GM18502 (cell line): ENCODE measurements around the gene SHOC2.

ENCODE experiments used
- ATAC-seq: cut with Tn5 transposase; IDR thresholded peaks from one replicate; pipeline ENCODE4 v1.9.1; 2021; ENCODE audit warnings: mild to moderate bottlenecking; ENCODE audit not compliant: unreplicated experiment, poor library complexity

The SHOC2 gene

DNA sequence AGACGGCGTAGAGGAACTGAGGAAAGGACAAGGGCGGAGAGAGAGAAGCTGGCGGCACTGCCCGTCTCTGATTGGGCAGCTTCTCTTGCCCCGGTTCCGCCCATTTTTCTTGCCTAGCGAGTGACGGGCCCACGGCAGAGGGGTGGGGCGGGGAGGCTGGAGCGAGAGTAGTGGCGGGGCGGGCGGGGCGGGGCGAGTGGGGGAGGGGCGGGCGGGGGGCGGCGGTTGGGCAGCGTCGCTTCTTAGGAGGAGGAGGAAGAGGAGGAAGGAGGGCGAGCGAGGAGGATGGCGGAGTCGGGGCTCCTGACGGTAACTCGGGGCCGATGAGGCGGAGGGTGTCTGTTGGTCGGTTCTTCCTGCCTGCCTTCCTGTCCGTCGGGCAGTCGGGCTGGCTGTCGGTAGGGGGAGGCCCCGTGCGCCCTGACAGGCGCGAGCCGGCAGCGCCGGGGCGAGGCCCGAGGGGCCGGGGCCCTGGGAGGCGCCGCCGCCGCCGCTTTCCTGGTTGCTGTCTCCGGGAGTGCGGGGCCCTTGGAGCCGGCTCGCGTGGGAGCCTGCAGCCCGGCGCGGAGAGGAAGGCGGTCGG is at the start of gene SHOC2:
SHOC2 (plus strand) TSS at position 256 of the 583 bp plus-strand sequence. CDS start 44,755 bp downstream, outside the sequence.
- peak; percentile 13 for ATAC-seq

DNA sequence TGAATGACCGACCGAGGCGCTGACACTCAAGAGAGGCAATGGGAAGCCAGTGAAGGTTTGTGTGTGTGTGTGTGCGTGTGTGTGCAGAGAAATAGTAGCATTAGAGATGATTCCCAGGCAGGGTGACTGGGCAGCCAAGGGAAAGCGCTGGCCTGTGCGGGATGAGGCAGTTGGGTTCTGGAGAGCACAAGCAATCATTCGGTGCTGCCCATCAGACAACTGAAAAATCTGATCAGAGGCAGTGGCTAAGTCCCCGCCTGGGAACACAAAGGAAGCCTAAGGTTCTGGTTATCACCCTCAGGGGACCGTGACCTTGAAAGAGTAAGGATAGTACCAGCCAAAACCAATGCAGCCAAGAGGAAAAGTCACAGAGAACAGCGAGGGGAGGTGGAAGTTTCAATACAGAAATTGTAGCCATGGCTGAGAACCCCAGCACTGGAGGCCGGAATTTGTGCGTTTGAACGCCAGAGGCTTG is 48.5 kb upstream of the SHOC2 start:
- ATAC-seq, result no peak

DNA sequence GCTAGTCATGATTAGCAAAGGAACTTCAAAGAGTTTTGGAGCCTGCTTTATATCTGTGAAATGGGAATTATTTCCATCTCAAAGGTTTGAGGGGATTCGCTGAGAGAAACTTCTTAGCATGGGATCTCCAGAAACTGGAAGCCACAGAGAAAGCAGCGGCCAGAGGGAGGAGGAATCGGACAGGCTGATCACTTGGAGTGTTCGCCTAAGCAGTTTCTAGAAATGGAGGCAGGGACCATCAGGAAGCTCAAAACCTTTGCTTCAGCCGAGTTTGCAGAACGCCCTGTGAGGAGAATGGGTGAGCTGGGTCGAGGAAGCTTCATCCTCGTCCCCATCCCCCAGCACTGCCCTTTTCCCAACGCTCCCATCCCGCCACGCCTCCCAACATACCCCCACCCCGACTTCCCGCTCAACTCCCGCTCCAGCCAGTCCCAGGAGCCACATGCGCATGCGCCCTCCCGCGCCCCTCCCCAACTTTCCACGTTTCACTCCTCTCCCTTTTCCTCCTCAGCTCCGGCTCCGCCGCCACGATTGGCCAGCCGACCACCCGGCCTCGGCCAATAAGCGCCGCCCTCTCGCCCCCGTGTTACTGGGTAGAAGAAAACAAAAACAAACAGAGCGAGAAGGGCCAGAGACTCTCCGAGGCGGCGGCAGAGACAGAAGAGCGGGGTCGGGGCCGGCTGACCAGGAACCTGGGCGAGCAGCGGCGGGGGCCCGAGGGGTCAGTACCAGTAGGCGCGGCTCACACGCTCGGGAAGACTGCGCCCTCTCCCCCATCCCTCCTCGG is 47.9 kb upstream of the SHOC2 start, which contains the start of gene PDCD4:
PDCD4 (plus strand) TSS at position 631 of the 787 bp plus-strand sequence. CDS start 4,100 bp downstream, outside the sequence.
- peak; percentile 80 for ATAC-seq

DNA sequence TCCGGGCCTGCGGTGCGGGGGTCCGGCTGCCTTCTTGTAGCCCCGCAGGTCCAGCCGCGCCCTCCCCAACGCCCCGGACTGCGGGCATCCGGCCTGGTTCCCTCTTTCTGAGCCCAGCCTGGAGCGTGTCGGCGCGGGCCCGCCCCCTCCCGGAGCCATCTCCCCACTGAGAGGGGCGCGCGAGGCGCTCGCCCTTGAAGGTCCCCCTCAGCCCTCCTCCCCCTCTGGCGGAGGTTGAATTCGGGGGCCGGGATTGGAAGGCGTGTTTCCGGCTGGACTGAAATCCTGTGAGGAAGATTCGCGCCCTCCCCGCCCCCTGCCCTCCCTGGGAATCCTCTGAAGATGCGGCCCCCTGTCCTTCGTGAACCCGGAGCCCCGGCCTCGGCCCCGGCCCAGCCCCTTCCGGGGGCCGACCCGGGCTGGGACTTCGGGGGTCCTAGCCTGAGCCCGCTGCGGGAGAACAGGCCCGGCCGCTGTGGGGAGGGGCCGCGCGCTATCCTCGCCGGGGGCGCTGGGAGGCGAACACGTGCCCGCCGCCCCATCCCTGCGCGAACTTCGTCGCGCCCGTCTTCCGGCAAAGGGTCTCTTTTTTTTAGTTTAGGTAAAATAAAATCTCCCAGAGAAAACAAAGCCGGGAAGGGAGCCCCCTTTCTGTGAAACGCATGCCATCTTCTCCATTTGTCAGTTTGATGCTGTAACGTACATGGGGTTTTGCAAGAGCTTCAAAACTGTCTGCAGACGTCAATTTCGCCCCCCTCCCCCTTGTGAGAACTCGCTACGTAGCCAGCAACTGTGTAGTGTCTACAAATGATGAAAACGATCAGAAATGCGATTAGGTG is 47.0 kb upstream of the SHOC2 start:
- ATAC-seq, result peak; percentile 46

DNA sequence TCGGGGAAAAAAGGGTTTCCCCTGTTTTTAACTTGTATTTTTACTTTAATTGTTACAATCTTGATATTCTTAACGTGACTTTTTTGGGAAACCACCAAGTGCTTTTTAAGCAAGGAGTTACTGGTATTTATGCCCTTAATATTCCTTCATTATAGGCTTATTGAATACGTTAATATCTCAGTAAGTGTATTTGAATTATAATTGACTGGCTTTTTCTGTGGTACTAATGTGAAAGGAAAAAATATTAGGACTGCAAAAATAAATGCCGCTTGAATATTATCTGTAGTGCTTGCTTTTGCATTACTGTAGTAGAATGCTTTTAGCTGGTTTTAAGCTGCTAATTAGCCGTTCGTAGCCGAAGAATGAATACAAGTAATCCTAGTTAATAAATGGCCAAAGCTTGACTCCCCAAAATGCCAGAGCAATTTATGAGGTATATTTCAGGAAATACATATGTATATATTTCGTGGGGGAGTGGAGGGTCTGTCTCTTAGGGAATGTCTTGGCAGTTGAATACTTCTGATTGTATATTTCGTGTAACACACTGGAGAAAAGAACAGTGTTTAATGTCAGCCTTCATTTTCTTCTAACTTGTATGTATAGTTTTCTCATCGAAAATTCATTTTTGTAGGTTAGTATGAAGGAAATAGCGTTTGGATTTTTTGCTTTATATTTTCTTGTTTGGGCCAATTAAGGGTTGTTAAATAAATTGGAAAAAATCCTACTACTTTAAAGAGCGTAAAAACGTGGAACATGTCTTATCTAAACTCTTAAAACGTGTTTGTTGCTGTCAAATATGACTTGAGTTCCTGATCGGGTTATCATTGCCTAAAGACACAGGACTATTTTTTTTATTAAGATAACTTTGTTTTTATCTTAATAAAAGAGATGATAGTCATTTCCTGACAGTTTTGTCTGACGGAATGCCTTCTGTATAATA is 46.1 kb upstream of the SHOC2 start:
- ATAC-seq, result no peak

DNA sequence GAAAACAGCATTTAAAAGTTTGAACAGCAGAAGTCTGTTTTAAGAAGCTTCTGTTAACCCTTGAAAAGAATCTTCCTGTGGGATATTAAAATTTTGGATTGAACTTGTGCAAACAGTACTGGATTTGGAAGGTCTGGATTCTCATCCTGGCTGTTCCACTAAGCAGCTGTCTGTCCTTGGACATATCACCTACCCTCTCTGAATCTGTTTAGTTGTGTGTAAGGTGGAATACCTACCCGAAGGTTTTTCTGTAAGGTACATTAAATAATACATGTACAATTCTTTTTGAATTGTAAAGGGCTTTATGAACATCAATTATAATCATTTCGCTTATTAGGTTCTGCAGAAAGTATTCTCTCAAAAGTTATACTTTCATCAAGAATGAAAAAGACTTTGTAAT is 45.5 kb upstream of the SHOC2 start:
- no peak for ATAC-seq

DNA sequence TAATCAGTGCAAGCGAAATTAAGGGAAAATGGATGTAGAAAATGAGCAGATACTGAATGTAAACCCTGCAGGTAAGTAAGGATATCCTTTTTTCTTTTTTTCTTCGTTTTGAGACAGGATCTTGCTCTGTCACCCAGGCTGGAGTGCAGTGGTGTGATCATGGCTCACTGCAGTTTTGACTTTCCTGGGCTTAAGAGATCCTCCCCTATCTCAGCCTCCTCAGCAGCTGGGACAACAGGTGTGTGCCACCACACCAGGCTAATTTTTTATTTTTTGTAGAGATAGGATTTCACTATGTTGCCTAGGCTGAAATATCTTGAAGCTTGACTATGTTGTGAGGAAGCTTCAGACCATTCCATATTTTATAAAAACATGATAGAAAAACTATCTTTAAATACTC is 43.4 kb upstream of the SHOC2 start:
- ATAC-seq, result no peak

DNA sequence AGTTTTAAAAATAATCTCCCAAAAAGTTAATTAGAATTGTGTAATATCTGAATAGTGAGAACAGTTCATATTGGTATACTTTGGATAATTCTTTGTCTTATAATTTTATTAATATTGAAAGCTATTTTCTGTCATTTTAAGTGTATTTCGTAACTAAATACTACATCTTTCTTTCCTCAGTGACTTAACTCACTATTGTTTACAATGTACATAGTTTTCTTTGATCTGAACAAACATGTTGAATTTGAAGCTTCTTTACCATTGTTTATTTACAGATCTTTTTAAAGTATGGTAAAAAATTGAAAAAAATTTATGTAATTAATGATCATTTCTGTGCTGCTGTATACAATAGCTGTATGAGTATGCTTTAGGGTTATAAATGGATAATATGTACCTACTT is 42.6 kb upstream of the SHOC2 start:
- ATAC-seq, result no peak

DNA sequence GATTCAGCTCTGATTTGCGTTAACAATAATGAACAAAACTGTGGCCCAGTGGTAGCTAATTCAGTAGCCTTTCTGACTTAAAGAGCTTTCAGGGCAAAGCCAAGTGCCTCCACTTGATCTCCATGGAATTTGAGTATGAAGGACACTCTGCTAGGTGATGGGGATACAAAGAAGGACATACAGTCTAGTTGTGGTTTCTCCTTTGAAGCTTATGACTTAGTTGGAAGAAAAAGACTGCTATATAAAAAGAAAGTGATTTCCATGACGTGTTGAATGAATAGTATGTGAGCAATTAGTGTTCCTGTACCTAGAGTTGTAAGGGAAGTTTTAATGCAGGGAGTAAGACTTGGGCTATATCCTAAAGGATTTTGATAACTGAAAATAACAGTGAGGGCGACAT is 39.4 kb upstream of the SHOC2 start:
- no peak for ATAC-seq

DNA sequence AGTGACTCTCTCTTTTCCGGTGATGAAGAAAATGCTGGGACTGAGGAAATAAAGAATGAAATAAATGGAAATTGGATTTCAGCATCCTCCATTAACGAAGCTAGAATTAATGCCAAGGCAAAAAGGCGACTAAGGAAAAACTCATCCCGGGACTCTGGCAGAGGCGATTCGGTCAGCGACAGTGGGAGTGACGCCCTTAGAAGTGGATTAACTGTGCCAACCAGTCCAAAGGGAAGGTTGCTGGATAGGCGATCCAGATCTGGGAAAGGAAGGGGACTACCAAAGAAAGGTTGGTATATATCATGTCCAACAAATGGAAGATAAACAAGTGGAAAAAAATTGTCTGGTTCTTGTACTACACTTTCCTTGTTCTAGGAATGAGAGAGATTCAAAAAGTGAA is 38.2 kb upstream of the SHOC2 start:
- no peak for ATAC-seq

DNA sequence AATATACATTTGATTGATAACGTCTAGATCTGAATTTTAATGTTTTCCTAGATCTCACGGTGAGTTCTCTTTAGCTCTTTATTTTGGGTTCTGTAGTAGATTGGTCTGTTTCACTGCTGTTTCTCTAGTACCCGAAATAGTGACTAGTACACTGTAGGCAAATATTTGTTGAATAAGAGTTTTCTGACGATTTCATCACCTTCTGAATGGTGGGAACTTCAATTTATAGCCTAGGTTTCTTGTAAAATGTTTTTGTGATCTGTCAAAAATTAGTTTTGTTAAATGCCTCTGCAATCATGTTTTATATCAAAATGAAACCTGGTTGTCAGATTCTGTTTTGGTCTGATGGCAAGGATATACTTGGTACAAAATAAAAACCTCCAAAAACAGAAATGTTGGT is 37.5 kb upstream of the SHOC2 start:
- ATAC-seq, result no peak

DNA sequence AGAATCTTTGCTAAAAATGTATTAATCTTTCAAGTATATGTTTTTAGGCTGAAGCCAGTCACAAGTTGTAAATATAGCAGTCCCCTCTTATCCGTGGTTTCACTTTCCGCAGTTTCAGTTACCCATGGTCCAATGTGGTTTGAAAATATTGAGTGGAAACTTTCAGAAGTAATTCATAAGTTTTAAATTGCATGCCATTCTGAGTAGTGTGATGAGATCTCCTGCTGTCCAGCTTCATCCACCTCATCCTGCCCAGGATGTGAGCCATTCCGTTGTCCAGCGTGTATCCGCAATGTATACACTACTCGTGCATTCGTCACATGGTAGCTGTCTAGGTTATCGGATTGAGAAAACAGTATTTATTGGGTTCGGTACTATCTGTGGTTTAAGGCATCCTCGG is 35.5 kb upstream of the SHOC2 start:
- ATAC-seq, result no peak

DNA sequence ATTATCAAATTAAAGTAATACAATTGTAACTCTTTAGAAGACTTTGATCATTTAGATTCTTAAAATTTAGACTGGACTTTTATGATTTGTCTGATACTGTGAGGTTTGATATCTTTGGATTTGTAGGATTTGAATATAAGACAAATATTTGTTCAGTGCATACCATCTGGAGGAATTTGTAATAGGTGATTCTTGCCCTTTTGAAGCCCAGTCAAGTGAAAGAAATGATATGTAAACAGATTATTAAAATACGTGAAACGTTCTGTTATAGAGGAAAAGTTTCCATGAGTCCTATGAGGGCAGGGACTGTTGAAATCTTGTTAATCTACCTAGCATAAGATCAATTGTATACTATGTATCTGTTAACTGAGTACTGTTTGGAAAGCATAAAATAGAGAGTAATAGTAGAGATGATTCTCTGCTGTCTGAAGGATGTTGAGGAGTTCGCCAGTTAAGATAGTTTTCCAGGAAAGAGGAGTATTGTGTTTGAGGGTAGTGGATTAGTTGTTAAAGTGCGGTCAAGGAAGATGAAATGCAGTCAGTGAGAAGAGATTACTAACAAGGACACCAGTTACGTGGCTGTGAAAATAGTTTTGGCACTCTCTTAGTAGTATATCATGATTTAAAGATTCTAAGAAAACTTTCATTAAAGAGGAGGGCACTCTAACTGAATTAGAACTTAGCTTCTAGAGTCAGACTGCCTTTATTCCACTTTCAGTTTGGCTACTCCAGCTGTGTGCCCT is 33.3 kb upstream of the SHOC2 start:
- no peak for ATAC-seq

DNA sequence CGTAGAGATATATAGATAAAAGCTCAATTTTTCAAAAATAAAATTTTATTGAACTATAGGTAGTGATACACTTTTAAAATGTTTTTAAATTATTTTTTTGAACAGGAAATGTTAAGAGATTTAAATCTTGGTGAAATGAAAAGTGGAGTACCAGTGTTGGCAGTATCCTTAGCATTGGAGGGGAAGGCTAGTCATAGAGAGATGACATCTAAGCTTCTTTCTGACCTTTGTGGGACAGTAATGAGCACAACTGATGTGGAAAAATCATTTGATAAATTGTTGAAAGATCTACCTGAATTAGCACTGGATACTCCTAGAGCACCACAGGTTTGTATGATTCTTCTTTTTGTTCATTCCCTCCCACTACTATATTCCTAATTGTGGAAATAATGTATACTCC is 31.8 kb upstream of the SHOC2 start:
- no peak for ATAC-seq

DNA sequence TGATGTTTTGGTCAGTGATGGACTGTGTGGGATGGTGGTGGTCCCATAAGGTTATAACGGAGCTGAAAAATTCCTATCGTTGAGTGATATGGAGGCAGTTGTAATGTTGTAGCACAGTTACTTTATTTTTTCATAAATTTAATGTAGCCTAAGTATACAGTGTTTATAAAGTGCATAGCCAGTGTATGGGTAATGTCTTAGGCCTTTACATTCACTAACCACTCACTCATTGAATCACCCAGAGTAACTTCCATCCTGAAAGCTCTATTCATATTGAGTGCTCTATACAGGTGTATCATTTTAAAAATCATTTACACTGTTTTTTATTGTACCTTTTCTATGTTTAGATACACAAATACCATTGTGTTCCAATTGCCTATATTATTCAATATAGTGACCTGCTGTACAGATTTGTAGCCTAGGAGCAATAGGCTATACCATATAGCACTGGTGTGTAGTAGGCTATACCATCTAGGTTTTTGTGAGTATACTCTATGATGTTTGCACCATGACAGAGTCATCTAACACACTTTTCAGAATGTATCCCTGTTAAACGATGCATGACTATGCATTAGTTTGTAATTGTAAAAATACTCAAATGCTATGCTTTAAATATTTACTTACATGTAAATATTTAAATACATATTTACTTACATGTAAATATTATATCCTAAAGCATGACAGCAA is 26.7 kb upstream of the SHOC2 start:
- no peak for ATAC-seq

DNA sequence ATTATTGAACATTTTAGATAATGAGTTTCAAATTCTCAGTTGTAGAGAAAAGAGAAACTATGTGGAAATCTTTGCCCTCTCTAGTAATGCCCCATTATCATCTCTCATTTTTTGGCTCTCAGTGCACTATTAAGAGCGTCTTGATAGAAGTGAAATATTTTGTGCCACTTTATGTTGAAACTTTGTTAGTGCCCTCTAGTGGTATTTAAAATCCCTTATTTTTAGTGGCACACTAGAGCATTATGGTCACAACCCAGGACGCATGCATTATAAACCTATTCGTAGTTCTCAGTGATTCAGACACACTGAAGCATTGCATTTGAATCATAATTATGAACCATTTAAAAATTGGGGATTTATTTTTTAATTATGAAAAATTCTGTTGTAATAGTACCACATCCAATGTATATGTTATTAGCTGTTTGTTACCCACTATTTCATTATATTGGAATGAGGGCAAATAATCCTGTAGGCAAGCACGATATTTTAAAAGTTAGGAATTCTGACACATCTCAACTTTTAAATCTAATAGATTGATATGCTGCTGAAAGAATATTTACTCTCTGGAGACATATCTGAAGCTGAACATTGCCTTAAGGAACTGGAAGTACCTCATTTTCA is 25.7 kb upstream of the SHOC2 start:
- peak; percentile 81 for ATAC-seq

DNA sequence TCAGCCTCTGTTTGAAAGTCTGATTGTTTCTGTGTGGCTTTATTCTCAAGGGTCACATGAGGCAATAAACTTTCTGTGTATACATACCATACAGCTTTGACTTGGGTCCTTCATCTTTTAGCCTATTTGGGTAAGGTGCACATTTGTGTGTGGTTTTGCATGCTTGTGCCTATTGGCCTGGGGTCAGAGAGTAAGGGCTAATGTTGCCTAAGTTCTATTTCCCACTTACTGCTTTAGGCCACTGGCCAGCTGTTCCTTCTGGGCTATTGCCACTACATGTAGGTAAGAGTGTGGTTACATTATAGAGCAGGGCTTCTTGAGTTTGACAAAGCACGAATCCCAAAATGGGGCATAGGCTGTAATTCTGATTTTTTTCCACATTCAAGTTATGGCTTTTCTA is 22.2 kb upstream of the SHOC2 start:
- ATAC-seq, result no peak

DNA sequence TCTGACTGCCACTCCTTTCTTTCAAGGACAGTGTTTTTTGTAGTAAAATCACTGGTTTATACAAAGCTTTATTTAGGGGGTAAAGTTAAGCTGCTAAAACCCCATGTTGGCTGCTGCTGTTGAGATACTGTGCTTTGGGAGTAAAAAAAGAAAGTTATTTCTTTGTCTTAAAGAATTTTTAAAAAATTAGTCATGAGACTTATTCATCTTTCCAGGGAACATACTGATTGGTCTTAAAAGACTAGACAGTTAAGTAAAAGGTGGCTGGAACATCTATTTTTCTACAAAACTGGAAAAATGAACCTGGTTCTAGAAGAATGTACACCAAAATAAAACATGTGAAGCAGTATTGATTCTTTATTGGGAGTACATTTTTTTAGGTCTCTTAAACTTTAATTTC is 21.0 kb upstream of the SHOC2 start:
- no peak for ATAC-seq
